ENCODE data around the gene TULP4.

Gene TULP4

GRCh38 chr6:158531970-158532369 is 219.7 kb downstream of the TULP4 start:
- CTCF ChIA-PET = interaction anchor here (0.9 to 1.1 kb wide), 2 partner anchors 9 to 22 kb away, joined by 3 read pairs; no protein-coding TSS in a partner anchor
- no peak for DNase-seq (ENCODE audit: extremely low spot score)
- TF ChIP-seq, protein P1, sequence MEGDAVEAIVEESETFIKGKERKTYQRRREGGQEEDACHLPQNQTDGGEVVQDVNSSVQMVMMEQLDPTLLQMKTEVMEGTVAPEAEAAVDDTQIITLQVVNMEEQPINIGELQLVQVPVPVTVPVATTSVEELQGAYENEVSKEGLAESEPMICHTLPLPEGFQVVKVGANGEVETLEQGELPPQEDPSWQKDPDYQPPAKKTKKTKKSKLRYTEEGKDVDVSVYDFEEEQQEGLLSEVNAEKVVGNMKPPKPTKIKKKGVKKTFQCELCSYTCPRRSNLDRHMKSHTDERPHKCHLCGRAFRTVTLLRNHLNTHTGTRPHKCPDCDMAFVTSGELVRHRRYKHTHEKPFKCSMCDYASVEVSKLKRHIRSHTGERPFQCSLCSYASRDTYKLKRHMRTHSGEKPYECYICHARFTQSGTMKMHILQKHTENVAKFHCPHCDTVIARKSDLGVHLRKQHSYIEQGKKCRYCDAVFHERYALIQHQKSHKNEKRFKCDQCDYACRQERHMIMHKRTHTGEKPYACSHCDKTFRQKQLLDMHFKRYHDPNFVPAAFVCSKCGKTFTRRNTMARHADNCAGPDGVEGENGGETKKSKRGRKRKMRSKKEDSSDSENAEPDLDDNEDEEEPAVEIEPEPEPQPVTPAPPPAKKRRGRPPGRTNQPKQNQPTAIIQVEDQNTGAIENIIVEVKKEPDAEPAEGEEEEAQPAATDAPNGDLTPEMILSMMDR (IDR thresholded peaks at IDR 0.05; ENCODE audit: control extremely low read depth, extremely low read depth, low read depth, missing control alignments) = no peak
- POLR2A ChIA-PET = no interaction called here

DNA sequence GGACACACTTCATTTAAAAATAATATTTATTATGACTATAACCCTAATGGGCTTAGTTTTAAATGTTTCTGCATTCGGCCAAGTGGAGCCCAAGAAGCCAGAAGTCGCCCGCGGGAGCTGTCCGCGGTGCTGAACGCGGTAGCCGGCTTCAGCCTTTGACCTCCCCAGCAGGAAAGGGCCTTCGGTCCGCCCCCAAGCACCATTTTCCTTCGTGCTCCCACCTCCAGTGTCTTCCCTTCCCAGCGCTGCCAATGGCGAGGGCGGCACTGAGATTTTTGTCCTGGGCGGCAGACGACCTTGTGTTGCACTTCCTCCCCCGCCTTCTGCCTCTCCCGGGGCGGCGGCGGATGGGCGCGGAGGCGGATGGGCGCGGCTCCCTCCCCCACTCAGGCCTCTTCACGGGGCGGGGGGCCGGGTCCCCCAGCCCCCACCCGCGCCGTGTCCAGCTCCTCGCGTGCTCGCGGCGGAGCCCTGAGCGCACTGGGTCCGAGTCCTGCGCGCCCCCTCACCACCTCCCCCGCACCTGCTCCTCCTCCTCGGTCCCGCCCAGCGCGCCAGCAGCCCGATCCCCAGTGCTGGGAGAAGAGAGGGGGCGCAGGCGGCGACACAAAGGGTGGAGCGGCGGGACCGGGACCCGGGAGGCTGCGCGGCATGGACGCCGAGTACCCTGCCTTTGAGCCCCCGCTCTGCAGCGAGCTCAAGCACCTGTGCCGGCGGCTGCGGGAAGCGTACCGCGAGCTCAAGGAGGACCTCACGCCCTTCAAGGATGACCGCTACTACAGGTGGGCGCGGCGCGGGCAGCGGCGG is 224.0 kb downstream of the TULP4 start:
- DNase-seq (ENCODE audit: extremely low spot score) = peak; percentile 86
- POLR2A ChIA-PET = no interaction called here
- TF ChIP-seq, protein P1 (IDR thresholded peaks at IDR 0.05; ENCODE audit: control extremely low read depth, extremely low read depth, low read depth, missing control alignments) = no peak
- CTCF ChIA-PET = interaction anchor here (1.6 kb wide), 1 partner anchor 69 kb away, joined by 4 read pairs; no protein-coding TSS in a partner anchor

- POLR2A ChIA-PET = no interaction called here
Measured at GRCh38 chr6:158536891-158537798, 224.9 kb downstream of the TULP4 start.

GRCh38 chr6:158538741-158539140 is 226.5 kb downstream of the TULP4 start:
- ChIA-PET CTCF (interaction anchor here (1.6 to 3.4 kb wide), 4 partner anchors 13 to 30 kb away, joined by 4 to 13 read pairs (median 6); no protein-coding TSS in a partner anchor), POLR2A (no interaction called here)
- TF ChIP-seq, protein P1 (IDR thresholded peaks at IDR 0.05; ENCODE audit: control extremely low read depth, extremely low read depth, low read depth, missing control alignments) = no peak
- no peak for DNase-seq (ENCODE audit: extremely low spot score)

More at GRCh38 chr6:158536891-158537798, 224.9 kb downstream of the TULP4 start:
- CTCF ChIA-PET = interaction anchor here (1.6 kb wide), 1 partner anchor 68 kb away, joined by 4 read pairs; no protein-coding TSS in a partner anchor
- no peak for DNase-seq (ENCODE audit: extremely low spot score)
- TF ChIP-seq, protein P1 (IDR thresholded peaks at IDR 0.05; ENCODE audit: control extremely low read depth, extremely low read depth, low read depth, missing control alignments) = no peak

- POLR2A ChIA-PET = no interaction called here
- DNase-seq (ENCODE audit: extremely low spot score) = no peak
- TF ChIP-seq, protein P1 (IDR thresholded peaks at IDR 0.05; ENCODE audit: control extremely low read depth, extremely low read depth, low read depth, missing control alignments) = no peak
- CTCF ChIA-PET = interaction anchor here (0.6 to 3.4 kb wide), 7 partner anchors 12 to 254 kb away, joined by 3 to 13 read pairs (median 4); partner anchors contain the start of gene TMEM181
Measured at GRCh38 chr6:158539413-158539812, 227.1 kb downstream of the TULP4 start.

DNA sequence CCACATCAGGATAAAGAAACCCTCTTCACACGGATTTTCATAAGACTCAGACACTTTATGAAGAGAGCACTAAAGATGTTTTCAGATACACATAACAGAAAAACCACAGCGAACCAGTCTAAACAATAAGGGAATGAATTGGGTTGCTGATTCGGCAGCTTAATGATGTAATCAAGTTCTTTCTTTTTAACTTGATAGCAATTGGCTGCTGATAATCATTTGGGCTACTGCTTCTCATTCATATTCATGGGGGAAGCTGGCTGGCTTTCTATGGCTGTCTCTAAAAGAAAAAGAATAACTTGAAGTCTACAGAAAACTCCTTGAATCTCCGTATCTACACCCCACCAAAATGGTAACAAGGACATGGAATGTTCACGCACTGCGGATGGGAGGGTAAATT is 227.6 kb downstream of the TULP4 start:
- TF ChIP-seq, protein P1 (IDR thresholded peaks at IDR 0.05; ENCODE audit: control extremely low read depth, extremely low read depth, low read depth, missing control alignments) = no peak
- ChIA-PET CTCF (interaction anchor here (0.6 to 3.4 kb wide), 8 partner anchors 11 to 319 kb away, joined by 3 to 13 read pairs (median 4); partner anchors contain the start of gene TMEM181), POLR2A (no interaction called here)
- DNase-seq (ENCODE audit: extremely low spot score) = no peak

Data from GM10248 (cell line).